ENCODE data around the gene PBX4. TPM values are rescaled to one million over a fixed set of nuclear protein-coding genes. Genes with fewer than 3 reads are reported as not detected.

Gene PBX4
- polyA plus RNA-seq, 3 donors from 2014 or later: 0.57 to 0.82 TPM; not detected in 1

DNA sequence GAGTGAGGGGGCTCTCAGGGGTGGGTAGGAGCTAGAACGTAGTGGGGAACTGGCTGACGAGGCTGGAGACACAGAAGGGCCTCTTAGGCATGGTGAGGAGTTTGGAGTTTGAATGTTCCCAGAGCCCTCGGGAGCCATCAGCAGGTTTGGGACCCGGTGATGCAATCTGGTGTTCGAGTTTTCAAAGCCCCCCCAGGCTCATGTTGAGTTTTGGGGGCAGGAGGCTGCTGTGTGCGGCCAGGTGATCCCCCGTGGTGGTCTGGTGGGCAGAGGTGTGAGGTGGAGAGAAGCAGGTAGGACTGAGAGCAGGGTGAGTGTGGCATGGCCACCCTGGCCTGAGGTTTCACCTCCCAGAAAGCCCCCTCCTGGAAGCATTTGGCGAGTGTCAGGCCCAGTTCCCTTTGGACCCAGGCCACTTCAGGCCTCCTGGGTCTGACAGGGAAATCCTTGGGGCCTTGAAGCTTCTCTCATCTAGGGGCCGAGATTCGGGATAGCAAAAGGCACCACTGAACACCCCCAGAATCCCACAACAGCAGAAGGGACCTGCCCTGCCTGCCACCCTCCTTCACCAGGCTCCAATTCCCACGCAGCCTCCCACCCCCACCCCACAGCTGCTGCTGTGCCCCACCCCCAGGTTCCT lies 88.6 kb downstream of the PBX4 start:
- Mint-ChIP-seq H3K4me1 (peaks cover 2 to 6% of the 10 kb centered on the region in 2 donors), H3K4me3 (no peak overlapping the region), H3K36me3 (peaks cover 0 to 3% (median 3%) of the 10 kb centered on the region in 3 donors), H3K9me3 (no peaks in the 10 kb centered on the region), H3K27me3 (ENCODE audit: low read depth in 3 of 3) (peaks cover 0 to 16% (median 14%) of the 10 kb centered on the region in 3 donors), H3K27ac (peak overlapping the region in 2 of 6 donors; percentile 35 to 48)
- no peak for DNase-seq

DNA sequence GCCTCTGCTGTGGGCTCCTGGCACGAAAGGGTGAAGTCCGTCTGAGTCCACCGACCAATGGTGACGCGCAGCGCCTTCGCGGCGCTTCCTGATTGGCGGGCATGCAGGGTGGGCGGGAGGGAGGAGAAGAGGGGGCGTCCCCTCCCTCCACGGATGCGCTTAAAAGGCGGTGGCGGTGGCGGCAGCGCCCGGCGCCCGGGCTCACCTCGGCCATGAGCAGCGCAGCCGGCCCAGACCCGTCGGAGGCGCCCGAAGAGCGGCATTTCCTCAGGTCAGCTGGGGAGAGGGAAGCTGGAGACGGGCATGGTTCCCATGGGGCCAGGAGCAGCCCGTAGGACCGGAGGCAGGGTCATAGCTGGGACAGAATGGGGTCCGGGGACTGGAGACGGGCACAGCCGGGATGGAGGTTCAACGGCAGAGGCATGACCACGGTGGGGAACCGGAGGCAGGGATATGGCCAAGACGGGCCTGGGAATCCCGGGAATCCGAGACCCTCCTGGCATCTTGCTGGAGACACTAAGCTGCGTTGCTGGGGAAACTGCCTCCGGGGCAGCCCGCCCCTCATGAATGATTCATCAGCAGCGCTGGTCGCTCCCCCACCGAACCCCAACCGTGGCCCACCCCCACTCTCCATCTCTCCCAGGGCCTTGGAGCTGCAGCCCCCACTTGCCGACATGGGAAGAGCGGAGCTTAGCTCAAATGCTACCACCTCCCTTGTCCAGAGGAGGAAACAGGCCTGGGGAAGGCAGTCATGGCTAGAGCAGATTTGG lies 89.6 kb downstream of the PBX4 start, which contains the start of gene YJEFN3:
YJEFN3 (plus strand) TSS at position 191 of the 770 bp plus-strand sequence; CDS start at position 213, 22 bp downstream.
- peak within 1 kb of the TSS in 3 of 6 donors; percentile 35 to 57 (median 48) for H3K27ac Mint-ChIP-seq
- no peaks in the 10 kb centered on the region for H3K9me3 Mint-ChIP-seq
- H3K4me3 Mint-ChIP-seq: no peak within 1 kb of the TSS
- H3K27me3 Mint-ChIP-seq (ENCODE audit: low read depth in 3 of 3): peaks cover 0 to 16% (median 9%) of the 10 kb centered on the region in 3 donors
- DNase-seq: no peak
- H3K36me3 Mint-ChIP-seq: peaks cover 0 to 3% (median 0%) of the 10 kb centered on the region in 3 donors
- H3K4me1 Mint-ChIP-seq: peaks cover 2 to 6% of the 10 kb centered on the region in 2 donors

- peaks cover 0 to 16% (median 10%) of the 10 kb centered on the region in 3 donors for H3K27me3 Mint-ChIP-seq (ENCODE audit: low read depth in 3 of 3)
- H3K9me3 Mint-ChIP-seq: no peaks in the 10 kb centered on the region
- DNase-seq: no peak
- H3K4me3 Mint-ChIP-seq: no peak overlapping the region
- H3K36me3 Mint-ChIP-seq: peaks cover 0 to 3% (median 1%) of the 10 kb centered on the region in 3 donors
- H3K4me1 Mint-ChIP-seq: peaks cover 2 to 8% of the 10 kb centered on the region in 2 donors
- H3K27ac Mint-ChIP-seq: no peak overlapping the region
Measured at GRCh38 chr19:19527674-19528625, 90.5 kb downstream of the PBX4 start.

DNA sequence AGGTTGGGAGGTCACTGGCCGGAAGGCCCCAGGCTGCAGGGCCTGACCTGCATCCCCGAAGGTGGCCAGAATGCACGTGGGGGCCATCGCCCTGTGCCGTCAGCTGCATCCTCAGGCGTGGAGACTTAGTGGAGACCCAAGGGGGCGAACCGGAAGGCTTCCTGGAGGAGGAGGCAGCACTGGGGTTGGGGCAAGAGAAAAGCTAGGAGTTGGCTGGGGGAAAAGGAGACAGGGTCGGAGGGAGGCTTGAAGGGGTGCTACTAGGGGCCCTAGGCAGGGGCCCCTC lies 91.2 kb downstream of the PBX4 start:
- peaks cover 0 to 6% (median 3%) of the 10 kb centered on the region in 3 donors for H3K36me3 Mint-ChIP-seq
- DNase-seq: no peak
- peaks cover 6 to 11% of the 10 kb centered on the region in 2 donors for H3K4me1 Mint-ChIP-seq
- H3K27me3 Mint-ChIP-seq (ENCODE audit: low read depth in 3 of 3): peaks cover 0 to 16% (median 12%) of the 10 kb centered on the region in 3 donors
- H3K9me3 Mint-ChIP-seq: no peaks in the 10 kb centered on the region
- H3K4me3 Mint-ChIP-seq: no peak overlapping the region
- H3K27ac Mint-ChIP-seq: no peak overlapping the region

DNA sequence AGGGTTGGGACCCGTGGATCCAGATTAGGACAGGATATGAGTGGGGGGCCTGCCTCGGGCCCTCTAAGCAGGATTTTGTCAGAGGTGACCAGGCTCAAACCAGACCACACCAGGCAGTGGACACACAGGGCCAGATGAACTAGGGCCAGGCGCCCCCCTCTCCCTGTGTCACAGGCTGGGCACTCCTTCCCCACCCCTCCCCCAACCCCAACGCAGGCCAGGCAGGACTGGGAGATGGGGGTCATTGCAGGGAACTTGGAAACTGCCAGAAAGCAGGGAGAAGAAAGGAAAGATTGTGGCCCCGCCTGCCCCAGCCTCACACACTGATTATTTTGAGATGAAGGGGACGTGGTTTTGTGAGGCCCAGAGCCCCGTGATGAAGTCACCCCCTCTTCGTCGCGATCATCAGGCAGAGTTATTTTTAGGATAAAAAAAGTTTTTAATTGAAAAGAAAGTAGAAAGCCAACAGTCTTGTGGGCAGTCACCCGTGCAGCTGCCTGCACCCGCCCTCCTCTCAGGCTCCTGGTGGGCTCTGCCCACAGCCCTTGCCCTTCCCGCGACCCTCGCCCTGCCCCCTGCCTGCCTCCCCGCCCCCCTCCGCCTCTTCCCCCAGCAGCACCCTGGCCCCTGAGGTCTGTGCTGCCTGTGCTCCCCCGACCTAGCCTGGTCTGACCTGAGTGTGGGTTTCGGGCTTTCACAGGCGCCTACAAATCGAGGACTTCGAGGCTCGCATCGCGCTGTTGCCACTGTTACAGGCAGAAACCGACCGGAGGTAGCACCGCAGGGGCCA lies 91.7 kb downstream of the PBX4 start:
- no peak for DNase-seq
- Mint-ChIP-seq H3K4me1 (peaks cover 3 to 6% of the 10 kb centered on the region in 2 donors), H3K36me3 (peaks cover 0 to 6% (median 3%) of the 10 kb centered on the region in 3 donors), H3K27me3 (ENCODE audit: low read depth in 3 of 3) (peaks cover 0 to 13% (median 12%) of the 10 kb centered on the region in 3 donors), H3K27ac (no peak overlapping the region), H3K9me3 (no peaks in the 10 kb centered on the region), H3K4me3 (no peak overlapping the region)

DNA sequence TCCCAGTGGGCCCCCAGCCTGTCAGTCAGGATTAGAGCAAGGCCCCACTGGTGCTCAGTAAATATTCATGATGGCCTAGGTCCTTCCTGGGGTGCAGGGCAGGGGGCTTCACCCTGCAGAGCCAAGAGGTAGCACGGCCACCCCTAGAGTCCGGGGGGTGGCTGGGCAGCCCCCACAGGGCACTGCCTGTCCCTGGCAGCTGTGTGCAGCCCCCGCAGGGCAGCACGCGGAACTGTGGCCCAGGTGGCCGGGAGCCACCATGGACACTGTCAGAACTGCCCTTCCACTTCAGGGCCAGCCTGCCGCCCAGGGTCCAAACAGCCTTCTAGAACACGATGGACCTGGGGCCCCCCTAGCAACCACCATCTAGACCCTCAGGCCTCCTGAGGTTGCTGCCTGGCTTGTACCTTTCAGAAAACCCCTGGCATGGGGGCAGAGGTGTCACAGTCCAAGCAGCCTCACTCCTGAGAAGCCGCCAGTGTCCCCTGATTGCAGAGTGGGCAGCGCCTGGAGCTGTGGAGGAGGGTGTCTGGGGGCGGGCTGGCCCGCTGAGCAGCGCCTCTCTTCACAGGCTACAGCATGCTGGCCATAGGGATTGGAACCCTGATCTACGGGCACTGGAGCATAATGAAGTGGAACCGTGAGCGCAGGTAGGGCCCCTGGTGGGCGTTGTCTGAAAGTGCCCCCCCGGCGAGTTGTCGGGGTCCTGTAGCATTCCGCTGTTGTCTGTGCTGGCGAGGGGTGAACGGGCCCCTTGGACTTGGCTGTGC lies 92.7 kb downstream of the PBX4 start:
- peaks cover 4 to 10% of the 10 kb centered on the region in 2 donors for H3K4me1 Mint-ChIP-seq
- H3K27ac Mint-ChIP-seq: no peak overlapping the region
- H3K36me3 Mint-ChIP-seq: peaks cover 0 to 7% (median 6%) of the 10 kb centered on the region in 3 donors
- peaks cover 0 to 15% (median 10%) of the 10 kb centered on the region in 3 donors for H3K27me3 Mint-ChIP-seq (ENCODE audit: low read depth in 3 of 3)
- H3K4me3 Mint-ChIP-seq: no peak overlapping the region
- no peak for DNase-seq
- no peaks in the 10 kb centered on the region for H3K9me3 Mint-ChIP-seq

DNA sequence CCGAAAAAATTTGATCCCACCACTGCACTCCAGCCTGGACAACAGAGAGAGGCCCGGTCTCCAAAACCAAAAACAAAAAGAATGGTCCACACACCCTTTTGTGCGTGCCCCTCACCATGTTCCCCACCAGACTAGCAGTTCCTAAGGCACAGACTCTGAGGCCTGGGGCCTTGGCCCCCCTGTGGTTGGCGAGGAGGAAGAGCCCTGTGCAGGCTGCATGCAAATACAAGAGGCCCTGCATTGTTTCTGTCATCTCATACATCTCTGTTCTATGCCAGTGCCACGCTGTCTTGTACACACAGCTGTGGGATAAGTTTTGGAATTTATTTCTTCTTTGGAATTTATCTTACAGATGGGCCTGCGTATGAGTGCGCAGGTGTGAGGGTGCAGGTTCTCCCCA lies 94.4 kb downstream of the PBX4 start:
- Mint-ChIP-seq H3K36me3 (peaks cover 0 to 12% (median 6%) of the 10 kb centered on the region in 3 donors), H3K27me3 (ENCODE audit: low read depth in 3 of 3) (peaks cover 0 to 11% (median 10%) of the 10 kb centered on the region in 3 donors), H3K4me1 (peaks cover 13 to 23% of the 10 kb centered on the region in 2 donors), H3K9me3 (no peaks in the 10 kb centered on the region), H3K4me3 (no peak overlapping the region), H3K27ac (no peak overlapping the region)
- DNase-seq: no peak

GRCh38 chr19:19523177-19523576 lies 95.3 kb downstream of the PBX4 start:
- H3K4me1 Mint-ChIP-seq: peaks cover 13 to 25% of the 10 kb centered on the region in 2 donors
- H3K27ac Mint-ChIP-seq: no peak overlapping the region
- no peaks in the 10 kb centered on the region for H3K9me3 Mint-ChIP-seq
- peaks cover 0 to 12% (median 6%) of the 10 kb centered on the region in 3 donors for H3K36me3 Mint-ChIP-seq
- peaks cover 0 to 11% (median 7%) of the 10 kb centered on the region in 3 donors for H3K27me3 Mint-ChIP-seq (ENCODE audit: low read depth in 3 of 3)
- DNase-seq: no peak
- H3K4me3 Mint-ChIP-seq: no peak overlapping the region

- no peak overlapping the region for H3K4me3 Mint-ChIP-seq
- peaks cover 26 to 47% of the 10 kb centered on the region in 2 donors for H3K4me1 Mint-ChIP-seq
Measured at GRCh38 chr19:19520989-19521388, 97.5 kb downstream of the PBX4 start.

GRCh38 chr19:19517235-19517619 lies 101.3 kb downstream of the PBX4 start:
- peak overlapping the region in 3 of 6 donors; percentile 20 to 91 (median 29) for H3K27ac Mint-ChIP-seq
- peak overlapping the region; percentile 10 to 98 (median 94) for H3K4me3 Mint-ChIP-seq
- H3K4me1 Mint-ChIP-seq: peaks cover 29 to 44% of the 10 kb centered on the region in 2 donors
- peaks cover 0 to 11% (median 3%) of the 10 kb centered on the region in 3 donors for H3K27me3 Mint-ChIP-seq (ENCODE audit: low read depth in 3 of 3)
- H3K9me3 Mint-ChIP-seq: no peaks in the 10 kb centered on the region
- H3K36me3 Mint-ChIP-seq: peaks cover 0 to 9% (median 0%) of the 10 kb centered on the region in 3 donors
- DNase-seq: no peak

More at GRCh38 chr19:19520989-19521388, 97.5 kb downstream of the PBX4 start:
- H3K27me3 Mint-ChIP-seq (ENCODE audit: low read depth in 3 of 3): peaks cover 0 to 11% (median 9%) of the 10 kb centered on the region in 3 donors
- no peak for DNase-seq
- H3K9me3 Mint-ChIP-seq: no peaks in the 10 kb centered on the region
- no peak overlapping the region for H3K27ac Mint-ChIP-seq
- H3K36me3 Mint-ChIP-seq: peaks cover 0 to 9% (median 6%) of the 10 kb centered on the region in 3 donors

GRCh38 chr19:19515642-19516519 lies 102.6 kb downstream of the PBX4 start, which contains the start of gene NDUFA13:
Gene NDUFA13, plus strand, starts transcription at chr19:19516225. Its CDS starts 14 bp downstream, at chr19:19516239.
- Mint-ChIP-seq H3K36me3 (peaks cover 0 to 6% (median 0%) of the 10 kb centered on the region in 3 donors), H3K4me3 (peak within 1 kb of the TSS; percentile 91 to 98 (median 95)), H3K9me3 (no peaks in the 10 kb centered on the region), H3K4me1 (peaks cover 29 to 41% of the 10 kb centered on the region in 2 donors), H3K27ac (peak within 1 kb of the TSS; percentile 89 to 96 (median 93)), H3K27me3 (ENCODE audit: low read depth in 3 of 3) (peaks cover 0 to 9% (median 4%) of the 10 kb centered on the region in 3 donors)
- peak; percentile 93 to 94 (median 94) for DNase-seq

All from immature natural killer cell (primary cell).